ENCODE data around the gene PSENEN.

The PSENEN gene

GRCh38 chr19:35736913-35737886 lies 8.3 kb upstream of the PSENEN start:
- Histone ChIP-seq H3K27ac (ENCODE audit: low read depth, low read length) (no peak overlapping the region), H2AFZ (ENCODE audit: low read depth, low read length, severe bottlenecking) (no peak overlapping the region), H3K9ac (ENCODE audit: low read length) (no peak overlapping the region), H3K4me2 (ENCODE audit: low read depth, low read length, poor library complexity, severe bottlenecking) (no peak overlapping the region), H3K9me3 (ENCODE audit: insufficient read depth, low read length) (no peaks in the 10 kb centered on the region), H3K4me3 (ENCODE audit: insufficient read depth, low read length, poor library complexity, severe bottlenecking) (no peak overlapping the region), H3K79me2 (ENCODE audit: insufficient read depth, low read length) (no peaks in the 10 kb centered on the region), H3K9me2 (replicated peaks; ENCODE audit: insufficient read depth, low read length) (no peaks in the 10 kb centered on the region), H3K27me3 (ENCODE audit: low read length) (no peaks in the 10 kb centered on the region), H3F3A (ENCODE audit: insufficient read depth) (peaks cover 13% of the 10 kb centered on the region), H3K36me3 (ENCODE audit: low read length) (no peaks in the 10 kb centered on the region), H4K20me1 (ENCODE audit: low read depth, low read length) (no peaks in the 10 kb centered on the region)
- TF ChIP-seq CTCF (IDR thresholded peaks at IDR 0.05; ENCODE audit: insufficient read depth, low read length, poor library complexity, severe bottlenecking) = no peak
- TF ChIP-seq EZH2phosphoT487 (conservative IDR thresholded peaks at IDR 0.05; ENCODE audit: low read length) = no peak

GRCh38 chr19:35738021-35738886 lies 7.2 kb upstream of the PSENEN start:
- H3K4me2 ChIP-seq (ENCODE audit: low read depth, low read length, poor library complexity, severe bottlenecking) = no peak overlapping the region
- H3K4me3 ChIP-seq (ENCODE audit: insufficient read depth, low read length, poor library complexity, severe bottlenecking) = no peak overlapping the region
- no peak overlapping the region for H2AFZ ChIP-seq (ENCODE audit: low read depth, low read length, severe bottlenecking)
- H3K9me3 ChIP-seq (ENCODE audit: insufficient read depth, low read length) = no peaks in the 10 kb centered on the region
- no peak overlapping the region for H3K27ac ChIP-seq (ENCODE audit: low read depth, low read length)
- H3K9me2 ChIP-seq (replicated peaks; ENCODE audit: insufficient read depth, low read length) = no peaks in the 10 kb centered on the region
- TF ChIP-seq CTCF (IDR thresholded peaks at IDR 0.05; ENCODE audit: insufficient read depth, low read length, poor library complexity, severe bottlenecking) (no peak), EZH2phosphoT487 (conservative IDR thresholded peaks at IDR 0.05; ENCODE audit: low read length) (no peak)
- peaks cover 13% of the 10 kb centered on the region for H3F3A ChIP-seq (ENCODE audit: insufficient read depth)
- H3K27me3 ChIP-seq (ENCODE audit: low read length) = no peaks in the 10 kb centered on the region
- H3K36me3 ChIP-seq (ENCODE audit: low read length) = no peaks in the 10 kb centered on the region
- no peaks in the 10 kb centered on the region for H3K79me2 ChIP-seq (ENCODE audit: insufficient read depth, low read length)
- no peak overlapping the region for H3K9ac ChIP-seq (ENCODE audit: low read length)
- no peaks in the 10 kb centered on the region for H4K20me1 ChIP-seq (ENCODE audit: low read depth, low read length)

DNA sequence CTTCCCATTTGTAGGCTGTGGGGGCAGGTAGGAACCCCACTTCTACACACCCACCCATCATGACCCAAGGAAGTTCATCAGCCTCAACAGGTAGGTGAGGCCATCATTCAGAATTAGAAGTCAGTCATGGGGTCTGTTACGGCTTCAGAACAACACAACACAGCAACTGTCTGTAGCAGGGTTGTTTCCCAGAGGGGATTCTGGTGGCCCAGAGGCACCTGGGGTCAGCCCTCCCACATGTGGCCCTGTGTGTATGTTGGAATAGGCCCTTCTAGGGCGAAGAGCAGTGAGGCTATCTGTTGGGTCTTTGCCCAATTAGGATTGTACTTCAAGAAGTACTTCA lies 6.6 kb upstream of the PSENEN start:
- Histone ChIP-seq H3K79me2 (ENCODE audit: insufficient read depth, low read length) (no peaks in the 10 kb centered on the region), H3K9me3 (ENCODE audit: insufficient read depth, low read length) (no peaks in the 10 kb centered on the region), H3F3A (ENCODE audit: insufficient read depth) (peaks cover 13% of the 10 kb centered on the region), H3K9me2 (replicated peaks; ENCODE audit: insufficient read depth, low read length) (no peaks in the 10 kb centered on the region), H3K4me3 (ENCODE audit: insufficient read depth, low read length, poor library complexity, severe bottlenecking) (no peak overlapping the region), H2AFZ (ENCODE audit: low read depth, low read length, severe bottlenecking) (no peak overlapping the region), H3K4me2 (ENCODE audit: low read depth, low read length, poor library complexity, severe bottlenecking) (no peak overlapping the region), H4K20me1 (ENCODE audit: low read depth, low read length) (no peaks in the 10 kb centered on the region), H3K9ac (ENCODE audit: low read length) (no peak overlapping the region), H3K36me3 (ENCODE audit: low read length) (no peaks in the 10 kb centered on the region), H3K27me3 (ENCODE audit: low read length) (no peaks in the 10 kb centered on the region), H3K27ac (ENCODE audit: low read depth, low read length) (no peak overlapping the region)
- no peak for TF ChIP-seq EZH2phosphoT487 (conservative IDR thresholded peaks at IDR 0.05; ENCODE audit: low read length)
- no peak for TF ChIP-seq CTCF (IDR thresholded peaks at IDR 0.05; ENCODE audit: insufficient read depth, low read length, poor library complexity, severe bottlenecking)
